ENCODE measurements around the gene RGS5.

Gene RGS5

GRCh38 chr1:163104385-163105099 is 98.2 kb downstream of the RGS5 start:
- Histone ChIP-seq H3K4me1 (ENCODE audit: insufficient read depth, insufficient read length) (no peaks in the 10 kb centered on the region), H3K4me3 (ENCODE audit: insufficient read length, low read depth) (no peak overlapping the region), H3K36me3 (ENCODE audit: insufficient read depth, insufficient read length, low read length) (no peaks in the 10 kb centered on the region), H3K9ac (ENCODE audit: insufficient read length, low read depth) (no peak overlapping the region), H3K27me3 (ENCODE audit: insufficient read depth, insufficient read length) (no peaks in the 10 kb centered on the region), H3K9me3 (ENCODE audit: insufficient read depth, low read length) (peaks cover 6% of the 10 kb centered on the region; the same call in 1 of the 2 replicates)
- TF ChIP-seq SUZ12 (IDR thresholded peaks at IDR 0.05; ENCODE audit: extremely low read depth, insufficient read depth, insufficient read length) (no peak), ZNF274 (IDR thresholded peaks at IDR 0.05; ENCODE audit: low read depth, low read length) (no peak), YY1 (IDR thresholded peaks at IDR 0.05; ENCODE audit: insufficient read depth, insufficient read length) (no peak)
- DNase-seq (ENCODE audit: low read depth, low spot score): no peak

GRCh38 chr1:163102590-163102989 is 100.1 kb downstream of the RGS5 start:
- H3K4me3 ChIP-seq (ENCODE audit: insufficient read length, low read depth): no peak overlapping the region
- no peak for DNase-seq (ENCODE audit: low read depth, low spot score)
- no peaks in the 10 kb centered on the region for H3K36me3 ChIP-seq (ENCODE audit: insufficient read depth, insufficient read length, low read length)
- TF ChIP-seq ZNF274 (IDR thresholded peaks at IDR 0.05; ENCODE audit: low read depth, low read length): no peak
- no peak for TF ChIP-seq YY1 (IDR thresholded peaks at IDR 0.05; ENCODE audit: insufficient read depth, insufficient read length)
- no peak for TF ChIP-seq SUZ12 (IDR thresholded peaks at IDR 0.05; ENCODE audit: extremely low read depth, insufficient read depth, insufficient read length)
- no peaks in the 10 kb centered on the region for H3K9me3 ChIP-seq (ENCODE audit: insufficient read depth, low read length)
- no peaks in the 10 kb centered on the region for H3K27me3 ChIP-seq (ENCODE audit: insufficient read depth, insufficient read length)
- no peak overlapping the region for H3K9ac ChIP-seq (ENCODE audit: insufficient read length, low read depth)
- H3K4me1 ChIP-seq (ENCODE audit: insufficient read depth, insufficient read length): no peaks in the 10 kb centered on the region

GRCh38 chr1:163095213-163095612 is 107.5 kb downstream of the RGS5 start:
- Histone ChIP-seq H3K36me3 (ENCODE audit: insufficient read depth, insufficient read length, low read length) (no peaks in the 10 kb centered on the region), H3K4me1 (ENCODE audit: insufficient read depth, insufficient read length) (no peaks in the 10 kb centered on the region), H3K4me3 (ENCODE audit: insufficient read length, low read depth) (no peak overlapping the region), H3K9ac (ENCODE audit: insufficient read length, low read depth) (no peak overlapping the region), H3K27me3 (ENCODE audit: insufficient read depth, insufficient read length) (no peaks in the 10 kb centered on the region), H3K9me3 (ENCODE audit: insufficient read depth, low read length) (no peaks in the 10 kb centered on the region)
- TF ChIP-seq YY1 (IDR thresholded peaks at IDR 0.05; ENCODE audit: insufficient read depth, insufficient read length): no peak
- no peak for TF ChIP-seq SUZ12 (IDR thresholded peaks at IDR 0.05; ENCODE audit: extremely low read depth, insufficient read depth, insufficient read length)
- no peak for TF ChIP-seq ZNF274 (IDR thresholded peaks at IDR 0.05; ENCODE audit: low read depth, low read length)
- no peak for DNase-seq (ENCODE audit: low read depth, low spot score)

GRCh38 chr1:163094589-163094988 is 108.1 kb downstream of the RGS5 start:
- Histone ChIP-seq H3K4me3 (ENCODE audit: insufficient read length, low read depth) (no peak overlapping the region), H3K4me1 (ENCODE audit: insufficient read depth, insufficient read length) (no peaks in the 10 kb centered on the region), H3K9me3 (ENCODE audit: insufficient read depth, low read length) (no peaks in the 10 kb centered on the region), H3K9ac (ENCODE audit: insufficient read length, low read depth) (no peak overlapping the region), H3K36me3 (ENCODE audit: insufficient read depth, insufficient read length, low read length) (no peaks in the 10 kb centered on the region), H3K27me3 (ENCODE audit: insufficient read depth, insufficient read length) (no peaks in the 10 kb centered on the region)
- no peak for DNase-seq (ENCODE audit: low read depth, low spot score)
- TF ChIP-seq ZNF274 (IDR thresholded peaks at IDR 0.05; ENCODE audit: low read depth, low read length): no peak

GRCh38 chr1:163094182-163094581 is 108.5 kb downstream of the RGS5 start:
- H3K9ac ChIP-seq (ENCODE audit: insufficient read length, low read depth): no peak overlapping the region
- no peaks in the 10 kb centered on the region for H3K4me1 ChIP-seq (ENCODE audit: insufficient read depth, insufficient read length)
- H3K4me3 ChIP-seq (ENCODE audit: insufficient read length, low read depth): no peak overlapping the region
- H3K36me3 ChIP-seq (ENCODE audit: insufficient read depth, insufficient read length, low read length): no peaks in the 10 kb centered on the region
- no peaks in the 10 kb centered on the region for H3K9me3 ChIP-seq (ENCODE audit: insufficient read depth, low read length)
- no peak for DNase-seq (ENCODE audit: low read depth, low spot score)
- no peak for TF ChIP-seq SUZ12 (IDR thresholded peaks at IDR 0.05; ENCODE audit: extremely low read depth, insufficient read depth, insufficient read length)
- no peaks in the 10 kb centered on the region for H3K27me3 ChIP-seq (ENCODE audit: insufficient read depth, insufficient read length)

DNA sequence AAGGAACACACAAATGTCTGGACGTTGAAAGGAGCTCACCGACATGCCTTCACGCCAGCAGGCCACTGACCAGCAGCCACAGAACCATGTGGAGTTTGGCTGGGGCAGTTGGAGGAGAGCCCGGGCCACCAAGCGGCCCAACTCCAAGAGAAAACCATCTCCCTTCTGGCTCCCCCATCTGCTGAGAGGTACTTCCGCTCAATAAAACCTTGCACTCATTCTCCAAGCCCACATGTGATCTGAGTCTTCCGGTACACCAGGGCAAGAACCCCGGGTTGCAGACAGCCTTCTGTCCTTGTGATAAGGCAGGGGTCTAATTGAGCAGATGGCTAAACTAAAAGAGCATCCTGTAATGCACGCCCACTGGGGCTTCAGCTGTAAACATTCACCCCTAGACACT is 109.1 kb downstream of the RGS5 start:
- Histone ChIP-seq H3K9ac (ENCODE audit: insufficient read length, low read depth) (no peak overlapping the region), H3K4me1 (ENCODE audit: insufficient read depth, insufficient read length) (no peaks in the 10 kb centered on the region), H3K36me3 (ENCODE audit: insufficient read depth, insufficient read length, low read length) (no peaks in the 10 kb centered on the region), H3K27me3 (ENCODE audit: insufficient read depth, insufficient read length) (no peaks in the 10 kb centered on the region), H3K9me3 (ENCODE audit: insufficient read depth, low read length) (no peaks in the 10 kb centered on the region), H3K4me3 (ENCODE audit: insufficient read length, low read depth) (no peak overlapping the region)
- DNase-seq (ENCODE audit: low read depth, low spot score): no peak
- no peak for TF ChIP-seq SUZ12 (IDR thresholded peaks at IDR 0.05; ENCODE audit: extremely low read depth, insufficient read depth, insufficient read length)
- no peak for TF ChIP-seq YY1 (IDR thresholded peaks at IDR 0.05; ENCODE audit: insufficient read depth, insufficient read length)
- TF ChIP-seq ZNF274 (IDR thresholded peaks at IDR 0.05; ENCODE audit: low read depth, low read length): no peak

GRCh38 chr1:163093169-163093568 is 109.5 kb downstream of the RGS5 start:
- no peaks in the 10 kb centered on the region for H3K9me3 ChIP-seq (ENCODE audit: insufficient read depth, low read length)
- no peaks in the 10 kb centered on the region for H3K4me1 ChIP-seq (ENCODE audit: insufficient read depth, insufficient read length)
- no peaks in the 10 kb centered on the region for H3K36me3 ChIP-seq (ENCODE audit: insufficient read depth, insufficient read length, low read length)
- H3K27me3 ChIP-seq (ENCODE audit: insufficient read depth, insufficient read length): no peaks in the 10 kb centered on the region
- no peak for DNase-seq (ENCODE audit: low read depth, low spot score)
- no peak overlapping the region for H3K9ac ChIP-seq (ENCODE audit: insufficient read length, low read depth)
- TF ChIP-seq SUZ12 (IDR thresholded peaks at IDR 0.05; ENCODE audit: extremely low read depth, insufficient read depth, insufficient read length) (no peak), YY1 (IDR thresholded peaks at IDR 0.05; ENCODE audit: insufficient read depth, insufficient read length) (no peak), ZNF274 (IDR thresholded peaks at IDR 0.05; ENCODE audit: low read depth, low read length) (no peak)
- H3K4me3 ChIP-seq (ENCODE audit: insufficient read length, low read depth): no peak overlapping the region

Measured in NT2/D1 (cell line).